Ectodermal cell (in vitro differentiated cells): ENCODE results near the gene PALM2AKAP2.
A peak's percentile ranks its signal among the peaks of the same experiment; 100 is the strongest.
"Not testable (repeated sequence)": the region's sequence is repeated elsewhere in the genome, so short reads cannot be mapped to it uniquely, and the experiment has no call there.

Source experiments
- H3K27ac ChIP-seq: 2 replicates; pipeline ENCODE4 v1.7.0; 2013; ENCODE audit warnings: mild to moderate bottlenecking, low read depth, low read length; ENCODE audit not compliant: insufficient read depth, poor library complexity, severe bottlenecking
- H3K27me3 ChIP-seq: 2 replicates; pipeline ENCODE4 v1.7.0; 2013; ENCODE audit warnings: mild to moderate bottlenecking, low read length; ENCODE audit not compliant: insufficient read depth, control insufficient read depth, poor library complexity, severe bottlenecking
- H3K36me3 ChIP-seq: one replicate; pipeline ENCODE4 v1.7.0; 2013; ENCODE audit warnings: low read length; ENCODE audit not compliant: control insufficient read depth, insufficient read depth
- H3K4me1 ChIP-seq: one replicate; pipeline ENCODE4 v1.7.0; 2013; ENCODE audit warnings: low read length; ENCODE audit not compliant: control insufficient read depth, insufficient read depth
- H3K4me3 ChIP-seq: 2 replicates; pipeline ENCODE4 v1.7.0; 2013; ENCODE audit warnings: low read depth, low read length, control low read depth; ENCODE audit not compliant: insufficient read depth
- H3K9me3 ChIP-seq: 2 replicates; pipeline ENCODE4 v1.7.0; 2013; ENCODE audit warnings: mild to moderate bottlenecking, low read length, moderate library complexity; ENCODE audit not compliant: control insufficient read depth
- WGBS, 2 experiments: methylation state at CpG; one replicate each; pipeline ENCODE4 v1.1.7; 2013; ENCODE audit warnings: missing lambda C conversion rate in 2 of 2; 5-methylcytosine and 5-hydroxymethylcytosine counted together

Gene PALM2AKAP2

GRCh38 chr9:109815366-109815947 lies 35.5 kb downstream of the PALM2AKAP2 start:
- no peak overlapping the region for H3K27ac ChIP-seq

GRCh38 chr9:109816490-109816889 lies 36.5 kb downstream of the PALM2AKAP2 start:
- Histone ChIP-seq H3K9me3 (no peaks in the 10 kb centered on the region), H3K27me3 (no peaks in the 10 kb centered on the region), H3K36me3 (no peaks in the 10 kb centered on the region), H3K4me3 (no peak overlapping the region), H3K27ac (no peak overlapping the region), H3K4me1 (peaks cover 6% of the 10 kb centered on the region)
- WGBS, 2 experiments, result 92 to 93% methylated on average over 4 of the region's 4 CpGs

More at GRCh38 chr9:109815366-109815947, 35.5 kb downstream of the PALM2AKAP2 start:
- Histone ChIP-seq H3K27me3 (no peaks in the 10 kb centered on the region), H3K9me3 (no peaks in the 10 kb centered on the region), H3K4me1 (peaks cover 6% of the 10 kb centered on the region), H3K4me3 (no peak overlapping the region), H3K36me3 (no peaks in the 10 kb centered on the region)

DNA sequence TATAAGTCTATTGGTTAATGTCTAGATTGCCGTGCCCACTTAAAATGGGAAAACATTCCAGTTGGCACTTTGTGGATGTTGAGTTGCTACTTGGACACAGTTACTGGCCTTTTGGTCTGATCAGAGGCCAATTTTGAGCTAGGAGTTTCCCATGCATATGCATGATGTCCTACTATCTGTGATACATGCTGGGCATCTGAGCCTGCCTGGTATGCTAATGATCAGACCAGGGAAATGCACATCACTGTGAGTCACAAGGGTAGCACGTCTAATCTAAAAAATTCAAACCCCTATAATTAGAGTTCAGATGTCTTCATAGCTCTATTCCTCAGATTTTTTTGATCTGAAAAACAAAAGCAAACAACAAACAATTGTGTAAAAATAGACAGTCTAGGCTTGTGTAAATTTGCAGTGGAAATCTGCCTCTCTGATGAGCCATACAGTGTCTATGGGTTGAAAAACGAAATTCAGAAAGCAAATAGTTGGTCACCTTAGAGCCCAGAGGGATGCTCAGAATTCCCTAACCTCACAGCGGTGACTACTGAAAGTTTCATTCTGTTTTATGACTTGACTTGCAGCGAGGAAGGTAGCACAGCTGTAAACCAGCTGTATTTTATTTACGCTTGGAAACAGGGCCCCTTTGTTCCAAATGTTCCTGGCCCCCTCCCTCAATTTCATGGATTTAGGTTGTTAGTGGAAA lies 37.3 kb downstream of the PALM2AKAP2 start:
- Histone ChIP-seq H3K4me3 (no peak overlapping the region), H3K9me3 (no peaks in the 10 kb centered on the region), H3K27ac (peak overlapping the region; percentile 47), H3K36me3 (no peaks in the 10 kb centered on the region), H3K4me1 (peaks cover 6% of the 10 kb centered on the region), H3K27me3 (no peaks in the 10 kb centered on the region)
- WGBS, 2 experiments, result 83 to 86% methylated on average over 6 of the region's 6 CpGs

GRCh38 chr9:109817846-109818472 lies 38.0 kb downstream of the PALM2AKAP2 start:
- H3K4me3 ChIP-seq, result no peak overlapping the region
- H3K27ac ChIP-seq, result peak overlapping the region; percentile 47
- 10 to 13% methylated on average over 7 to 9 of the region's 9 CpGs for WGBS, 2 experiments
- no peaks in the 10 kb centered on the region for H3K9me3 ChIP-seq
- no peaks in the 10 kb centered on the region for H3K27me3 ChIP-seq
- H3K36me3 ChIP-seq, result no peaks in the 10 kb centered on the region
- peaks cover 6% of the 10 kb centered on the region for H3K4me1 ChIP-seq

GRCh38 chr9:109821711-109822110 lies 41.7 kb downstream of the PALM2AKAP2 start:
- no peaks in the 10 kb centered on the region for H3K9me3 ChIP-seq
- H3K4me1 ChIP-seq, result peaks cover 6% of the 10 kb centered on the region
- H3K36me3 ChIP-seq, result no peaks in the 10 kb centered on the region
- no peak overlapping the region for H3K4me3 ChIP-seq
- H3K27me3 ChIP-seq, result no peaks in the 10 kb centered on the region
- no peak overlapping the region for H3K27ac ChIP-seq
- WGBS, 2 experiments, result 27 to 40% methylated on average over 1 of the region's 1 CpG

DNA sequence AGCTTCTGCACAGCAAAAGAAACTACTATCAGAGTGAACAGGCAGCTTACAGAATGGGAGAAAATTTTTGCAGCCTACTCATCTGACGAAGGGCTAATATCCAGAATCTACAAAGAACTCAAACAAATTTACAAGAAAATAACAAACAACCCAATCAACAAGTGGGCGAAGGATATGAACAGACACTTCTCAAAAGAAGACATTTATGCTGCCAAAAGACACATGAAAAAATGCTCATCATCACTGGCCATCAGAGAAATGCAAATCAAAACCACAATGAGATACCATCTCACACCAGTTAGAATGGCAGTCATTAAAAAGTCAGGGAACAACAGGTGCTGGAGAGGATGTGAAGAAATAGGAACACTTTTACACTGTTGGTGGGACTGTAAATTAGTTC lies 45.4 kb downstream of the PALM2AKAP2 start:
- WGBS, 2 experiments, result 95 to 100% methylated on average over 2 of the region's 2 CpGs
- H3K4me3 ChIP-seq, H3K9me3 ChIP-seq, H3K27ac ChIP-seq, H3K27me3 ChIP-seq, H3K4me1 ChIP-seq, H3K36me3 ChIP-seq: not testable (repeated sequence)

DNA sequence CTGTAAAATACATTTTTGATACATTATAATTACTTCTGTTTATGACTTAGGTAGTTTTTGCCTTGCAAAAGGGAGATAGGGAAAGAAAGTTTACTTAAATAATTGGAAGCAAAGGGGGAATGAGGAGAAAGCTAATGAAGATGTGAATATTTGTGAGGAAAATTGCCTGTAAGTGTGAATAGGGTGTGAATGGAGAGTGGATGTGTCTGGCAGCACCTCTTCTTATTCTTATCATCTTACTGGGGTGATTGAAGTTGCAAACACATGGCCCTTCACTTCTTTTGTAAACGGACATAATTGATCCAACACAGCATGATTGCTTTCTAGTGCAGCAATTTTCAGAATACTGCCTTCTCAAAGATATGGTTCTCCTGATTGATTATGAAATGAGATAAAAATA lies 46.6 kb downstream of the PALM2AKAP2 start:
- Histone ChIP-seq H3K36me3 (no peaks in the 10 kb centered on the region), H3K27me3 (no peaks in the 10 kb centered on the region), H3K27ac (no peak overlapping the region), H3K4me3 (no peak overlapping the region), H3K9me3 (no peaks in the 10 kb centered on the region), H3K4me1 (peaks cover 3% of the 10 kb centered on the region)
- 89 to 100% methylated on average over 1 of the region's 1 CpG for WGBS, 2 experiments

DNA sequence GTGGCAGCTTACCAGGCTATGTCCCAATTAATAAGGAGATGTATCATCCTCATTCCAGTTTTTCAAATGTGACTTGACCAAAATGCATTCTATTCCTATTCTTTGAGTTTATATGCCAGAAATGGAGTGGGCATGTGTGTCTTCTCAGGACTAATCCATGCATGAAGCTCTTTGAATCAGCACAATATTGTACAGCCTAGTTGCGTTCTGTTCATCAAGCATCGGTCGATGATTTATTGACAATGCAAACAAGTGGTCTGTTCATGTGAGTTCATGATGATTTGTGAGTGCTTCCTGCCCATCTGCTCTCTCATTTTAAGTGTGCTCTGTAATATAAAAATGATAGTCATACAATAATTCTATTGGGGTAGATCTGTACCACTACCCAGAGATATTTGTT lies 48.3 kb downstream of the PALM2AKAP2 start:
- no peaks in the 10 kb centered on the region for H3K9me3 ChIP-seq
- peaks cover 3% of the 10 kb centered on the region for H3K4me1 ChIP-seq
- no peak overlapping the region for H3K27ac ChIP-seq
- no peaks in the 10 kb centered on the region for H3K27me3 ChIP-seq
- 94 to 95% methylated on average over 3 of the region's 3 CpGs for WGBS, 2 experiments
- H3K36me3 ChIP-seq, result no peaks in the 10 kb centered on the region
- H3K4me3 ChIP-seq, result no peak overlapping the region
